Adrenal gland (tissue), 12 donors: ENCODE measurements around the gene NCOA1. TPM values are rescaled to one million over a fixed set of nuclear protein-coding genes. Genes with fewer than 3 reads are reported as not detected.

Experiments
- DNase-seq, 7 donors: peaks; one replicate each; pipeline ENCODE4 v3.0.0-alpha.2; 2019 to 2020
- H3K27ac ChIP-seq, 5 donors: fragments of 200-600 bp; sonication (generic) in 4 of 5; 1 replicate in 3 of 5; 2 replicates in 2 of 5; pipeline versions ENCODE4 v1.5.1 to v1.8.0; 2016 to 2020; ENCODE audit warnings: mild to moderate bottlenecking in 1 of 5
- H3K27me3 ChIP-seq: fragments of 200-600 bp; 2 replicates; pipeline ENCODE4 v1.8.0; 2021
- H3K36me3 ChIP-seq, 2 donors: fragments of 200-600 bp; replicated peaks in 1 of 2; 1 replicate in 1 of 2; 2 replicates in 1 of 2; pipeline versions ENCODE4 v1.5.1 to v1.8.0; 2018 to 2022
- H3K4me1 ChIP-seq, 2 donors: fragments of 200-600 bp; replicated peaks in 1 of 2; 1 replicate in 1 of 2; 2 replicates in 1 of 2; pipeline versions ENCODE4 v1.5.1 to v1.8.0; 2018 to 2021
- H3K4me3 ChIP-seq, 4 donors: fragments of 200-600 bp; sonication (generic) in 3 of 4; one replicate each; pipeline ENCODE4 v1.5.1; 2016 to 2018
- H3K9me3 ChIP-seq, 3 donors: fragments of 200-600 bp; sonication (generic) in 1 of 3; replicated peaks in 1 of 3; 1 replicate in 2 of 3; 2 replicates in 1 of 3; pipeline versions ENCODE4 v1.5.1 to v1.8.0; 2016 to 2021
- POLR2A ChIP-seq, 2 donors: fragments of 450-650 bp; IDR thresholded peaks; one replicate each; pipeline ENCODE4 v1.6.1; 2017; ENCODE audit warnings: antibody characterized with exemption in 2 of 2, mild to moderate bottlenecking in 2 of 2, moderate library complexity in 1 of 2
- WGBS, 4 donors: extraction: QIAGEN DNeasy Blood & Tissue Kit in 2 of 4; methylation state at CpG; one replicate each; pipeline versions ENCODE4 v1.1.5 to v1.1.7; 2013 to 2017; 5-methylcytosine and 5-hydroxymethylcytosine counted together
- intact Hi-C, 2 donors: fragments of 100-400 bp; cut with DNase I; formaldehyde crosslinking; loops; one replicate each; pipeline versions ENCODE4 v1.14.1 to v1.15.0; 2022 to 2023
- polyA plus RNA-seq, 3 donors: library from polyadenylated mRNA; stranded (reverse); fragments of 200-250 nt in 2 of 3; fragments of 350-450 nt in 1 of 3; fragmentation: Illumina TruSeq in 1 of 3; extraction: RNeasy Lipid Tissue Mini Kit (QIAGEN cat#74804) in 1 of 3; gene quantifications; one replicate each; pipeline ENCODE4 v1.2.3, GENCODE V29; 2013 to 2014
- total RNA-seq, 9 donors: library from RNA; depleted of rRNA in 4 of 9; stranded (reverse); fragments of >200 nt in 4 of 9; fragments of 120-200 nt in 1 of 9; fragmentation: NEBNext Ultra II Directional in 1 of 9; extraction: Animal tissue kit (Norgen Biotek cat#: 25700) in 1 of 9; gene quantifications; one replicate each; pipeline versions ENCODE4 v1.1.0 to v1.2.4, GENCODE V29; 2013 to 2023
- TF ChIP-seq, protein P1 (sequence below), 6 experiments: fragments of 450-650 bp in 4 of 6; fragments of 200-600 bp in 2 of 6; sonication (generic) in 1 of 6; IDR thresholded peaks; 1 replicate in 5 of 6; 2 replicates in 1 of 6; pipeline versions ENCODE4 v1.5.1 to v1.8.0; 2016 to 2021; ENCODE audit warnings: antibody characterized with exemption in 6 of 6, mild to moderate bottlenecking in 2 of 6, moderate library complexity in 1 of 6
- donor health status: healthy with polysubstance abuse.
- donor health status: Bipolar disorder and iron deficiency.
- donor health status: DM: yes; HTN: yes; CAD: no.
- donor health status: DM: no; HTN: no; CAD: no.
- donor health status: DM: no; HTN: no; CAD: no.
- donor health status: DM: yes; HTN: yes; CAD: no.

NCOA1 gene
- total and polyA plus RNA-seq, 12 donors = 13.6 to 85.5 (median 43.6) TPM

DNA sequence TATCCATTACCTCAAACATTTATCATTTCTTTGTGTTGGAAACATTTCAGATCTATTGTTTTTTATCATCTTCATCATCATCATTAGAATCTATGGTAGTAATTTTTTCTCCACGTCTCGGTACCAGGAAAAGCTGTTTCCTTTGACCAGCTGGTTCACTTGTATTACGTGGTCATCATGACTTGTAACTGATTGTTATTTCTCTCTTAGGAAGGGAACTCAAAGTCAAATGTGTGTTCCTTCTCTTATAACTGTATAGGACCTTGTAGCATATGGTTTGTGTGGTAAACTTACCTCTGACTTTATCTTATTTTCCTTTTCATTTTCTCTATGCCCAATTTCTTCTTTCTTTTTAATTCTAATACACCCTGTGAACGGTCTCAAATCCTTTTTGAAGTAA lies 16.5 kb downstream of the NCOA1 start:
- no peaks in the 10 kb centered on the region for H3K27me3 ChIP-seq
- WGBS, 4 donors = 75 to 83% (median 77%) methylated on average over 4 of the region's 4 CpGs
- no peaks in the 10 kb centered on the region for H3K36me3 ChIP-seq
- intact Hi-C loops = no loop called here
- H3K4me3 ChIP-seq = no peak overlapping the region
- no peak for DNase-seq
- TF ChIP-seq, protein P1, sequence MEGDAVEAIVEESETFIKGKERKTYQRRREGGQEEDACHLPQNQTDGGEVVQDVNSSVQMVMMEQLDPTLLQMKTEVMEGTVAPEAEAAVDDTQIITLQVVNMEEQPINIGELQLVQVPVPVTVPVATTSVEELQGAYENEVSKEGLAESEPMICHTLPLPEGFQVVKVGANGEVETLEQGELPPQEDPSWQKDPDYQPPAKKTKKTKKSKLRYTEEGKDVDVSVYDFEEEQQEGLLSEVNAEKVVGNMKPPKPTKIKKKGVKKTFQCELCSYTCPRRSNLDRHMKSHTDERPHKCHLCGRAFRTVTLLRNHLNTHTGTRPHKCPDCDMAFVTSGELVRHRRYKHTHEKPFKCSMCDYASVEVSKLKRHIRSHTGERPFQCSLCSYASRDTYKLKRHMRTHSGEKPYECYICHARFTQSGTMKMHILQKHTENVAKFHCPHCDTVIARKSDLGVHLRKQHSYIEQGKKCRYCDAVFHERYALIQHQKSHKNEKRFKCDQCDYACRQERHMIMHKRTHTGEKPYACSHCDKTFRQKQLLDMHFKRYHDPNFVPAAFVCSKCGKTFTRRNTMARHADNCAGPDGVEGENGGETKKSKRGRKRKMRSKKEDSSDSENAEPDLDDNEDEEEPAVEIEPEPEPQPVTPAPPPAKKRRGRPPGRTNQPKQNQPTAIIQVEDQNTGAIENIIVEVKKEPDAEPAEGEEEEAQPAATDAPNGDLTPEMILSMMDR (IDR thresholded peaks at IDR 0.05) = no peak
- TF ChIP-seq POLR2A (IDR thresholded peaks at IDR 0.05) = no peak
- H3K27ac ChIP-seq = no peak overlapping the region
- H3K9me3 ChIP-seq = no peaks in the 10 kb centered on the region
- peaks cover 9 to 34% of the 10 kb centered on the region in 2 donors for H3K4me1 ChIP-seq

GRCh38 chr2:24508878-24509277 lies 17.8 kb downstream of the NCOA1 start:
- 93 to 100% (median 95%) methylated on average over 1 of the region's 1 CpG for WGBS, 4 donors
- intact Hi-C loops = no loop called here
- Histone ChIP-seq H3K9me3 (no peaks in the 10 kb centered on the region), H3K27ac (no peak overlapping the region), H3K36me3 (no peaks in the 10 kb centered on the region), H3K4me3 (no peak overlapping the region), H3K27me3 (no peaks in the 10 kb centered on the region), H3K4me1 (peaks cover 21 to 42% of the 10 kb centered on the region in 2 donors)
- TF ChIP-seq POLR2A (IDR thresholded peaks at IDR 0.05) = no peak
- no peak for DNase-seq

GRCh38 chr2:24509425-24509824 lies 18.4 kb downstream of the NCOA1 start:
- no peak overlapping the region for H3K27ac ChIP-seq
- intact Hi-C loops = no loop called here
- WGBS, 4 donors = 95 to 100% (median 97%) methylated on average over 1 of the region's 1 CpG
- no peaks in the 10 kb centered on the region for H3K9me3 ChIP-seq
- H3K27me3 ChIP-seq = no peaks in the 10 kb centered on the region
- TF ChIP-seq, protein P1 (IDR thresholded peaks at IDR 0.05) = no peak
- H3K4me3 ChIP-seq = no peak overlapping the region
- peaks cover 21 to 44% of the 10 kb centered on the region in 2 donors for H3K4me1 ChIP-seq
- no peak for DNase-seq
- no peaks in the 10 kb centered on the region for H3K36me3 ChIP-seq

DNA sequence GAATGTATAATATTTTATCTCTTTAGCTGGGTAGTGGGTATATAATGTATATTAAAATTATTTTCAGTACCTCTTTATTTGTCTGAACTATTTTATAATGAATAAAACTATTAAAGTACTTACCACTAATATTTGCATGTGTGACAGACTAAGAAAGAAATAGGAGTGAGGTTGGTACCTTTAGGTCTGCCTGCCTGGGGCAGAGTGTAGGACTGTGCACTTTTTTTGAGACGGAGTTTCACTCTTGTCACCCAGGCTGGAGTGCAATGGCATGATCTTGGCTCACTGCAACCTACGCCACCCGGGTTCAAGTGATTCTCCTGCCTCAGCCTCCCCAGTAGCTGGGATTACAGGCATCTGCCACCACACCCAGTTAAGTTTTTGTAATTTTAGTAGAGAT lies 18.8 kb downstream of the NCOA1 start:
- Histone ChIP-seq H3K4me3 (no peak overlapping the region), H3K4me1 (peaks cover 21 to 48% of the 10 kb centered on the region in 2 donors)
- TF ChIP-seq, protein P1 (IDR thresholded peaks at IDR 0.05) = no peak
- no peak for TF ChIP-seq POLR2A (IDR thresholded peaks at IDR 0.05)

DNA sequence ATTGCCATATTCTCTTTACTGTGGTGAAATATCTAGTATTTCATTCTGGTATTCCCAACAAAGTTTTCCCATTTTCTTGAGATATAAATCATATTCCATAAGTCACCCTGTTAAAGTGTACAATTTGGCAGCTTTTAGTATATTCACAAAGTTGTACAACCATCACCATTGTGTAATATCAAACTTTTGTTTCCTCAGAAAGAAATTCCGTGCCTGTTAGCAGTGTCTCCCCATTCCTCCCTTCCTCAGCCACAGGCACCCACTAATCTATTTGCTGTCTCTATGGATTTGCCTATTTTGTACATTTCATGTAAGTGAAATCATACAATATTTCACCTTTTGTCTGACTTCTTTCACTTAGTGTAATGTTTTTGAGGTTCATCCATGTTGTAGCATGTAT lies 19.7 kb downstream of the NCOA1 start:
- no peak for DNase-seq
- TF ChIP-seq, protein P1 (IDR thresholded peaks at IDR 0.05) = no peak
- TF ChIP-seq POLR2A (IDR thresholded peaks at IDR 0.05) = no peak
- Histone ChIP-seq H3K9me3 (no peaks in the 10 kb centered on the region), H3K4me3 (no peak overlapping the region), H3K4me1 (peaks cover 24 to 58% of the 10 kb centered on the region in 2 donors), H3K27ac (no peak overlapping the region), H3K36me3 (no peaks in the 10 kb centered on the region), H3K27me3 (no peaks in the 10 kb centered on the region)
- WGBS, 4 donors = 80 to 86% (median 84%) methylated on average over 1 of the region's 1 CpG
- intact Hi-C loops = no loop called here

More for the DNA sequence above, 18.8 kb downstream of the NCOA1 start:
- no peaks in the 10 kb centered on the region for H3K36me3 ChIP-seq
- WGBS, 4 donors = 88 to 100% (median 95%) methylated on average over 3 of the region's 3 CpGs
- intact Hi-C loops = no loop called here
- no peaks in the 10 kb centered on the region for H3K27me3 ChIP-seq
- H3K9me3 ChIP-seq = no peaks in the 10 kb centered on the region
- no peak for DNase-seq
- no peak overlapping the region for H3K27ac ChIP-seq
